Stimulated activated CD4-positive, alpha-beta T cell treated with anti-CD3 and anti-CD28 coated beads, Interleukin-4, amount 100 ng/mL, for 48 hours (primary cell): ENCODE measurements around the gene CUBN.

Experiments
- DNase-seq, 2 donors: peaks; one replicate each; pipeline ENCODE4 v3.0.0-alpha.2; 2020; ENCODE audit warnings: low read depth in 2 of 2

CUBN gene

GRCh38 chr10:17109046-17109445, 20.6 kb downstream of the CUBN start:
- no peak for DNase-seq

- no peak for DNase-seq
Observed at GRCh38 chr10:17106991-17107390, 22.6 kb downstream of the CUBN start.

DNA sequence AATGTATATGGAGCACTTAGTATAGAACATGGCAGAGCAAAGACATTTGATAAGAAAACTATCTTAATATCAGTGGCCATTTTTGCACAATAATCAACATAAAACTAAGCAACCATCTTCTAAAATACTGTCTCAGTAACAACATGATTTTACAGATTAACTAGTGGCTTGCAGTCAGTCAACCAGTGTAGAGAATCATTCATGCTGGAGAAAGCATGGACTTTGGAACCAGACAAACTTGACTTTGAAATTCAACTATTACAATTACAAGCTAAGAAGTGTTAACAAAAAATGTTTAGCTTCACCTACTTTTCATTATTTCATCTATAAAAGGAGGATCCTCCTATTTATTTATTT, 27.7 kb downstream of the CUBN start:
- no peak for DNase-seq

GRCh38 chr10:17101257-17101909, 28.2 kb downstream of the CUBN start:
- no peak for DNase-seq

GRCh38 chr10:17100586-17100985, 29.0 kb downstream of the CUBN start:
- DNase-seq, result no peak

DNA sequence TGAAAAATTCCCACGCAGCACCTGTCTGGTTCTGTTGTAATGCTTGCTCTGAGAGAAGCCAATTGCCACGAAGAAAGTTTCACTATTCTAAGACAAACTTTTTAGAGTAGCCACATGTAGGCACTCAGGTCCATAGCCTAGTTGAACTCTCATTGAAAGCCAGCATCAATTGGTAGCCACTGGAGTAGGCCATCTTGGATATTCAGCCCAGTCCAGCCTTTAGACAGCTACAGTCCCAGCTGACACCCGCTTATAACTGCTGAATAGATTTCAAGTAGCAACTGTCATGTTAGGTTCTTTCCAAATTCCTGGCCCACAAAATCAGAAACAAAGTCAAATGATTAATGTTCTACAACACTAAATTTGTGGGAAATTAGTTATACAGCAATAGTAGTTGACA, 31.6 kb downstream of the CUBN start:
- no peak for DNase-seq

- no peak for DNase-seq
Observed at GRCh38 chr10:17094844-17095243, 34.8 kb downstream of the CUBN start.

GRCh38 chr10:17092986-17093803, 36.4 kb downstream of the CUBN start:
- no peak for DNase-seq

GRCh38 chr10:17092216-17092944, 37.2 kb downstream of the CUBN start:
- DNase-seq, result no peak

- DNase-seq, result no peak
Observed at GRCh38 chr10:17088118-17088806, 41.3 kb downstream of the CUBN start.

DNA sequence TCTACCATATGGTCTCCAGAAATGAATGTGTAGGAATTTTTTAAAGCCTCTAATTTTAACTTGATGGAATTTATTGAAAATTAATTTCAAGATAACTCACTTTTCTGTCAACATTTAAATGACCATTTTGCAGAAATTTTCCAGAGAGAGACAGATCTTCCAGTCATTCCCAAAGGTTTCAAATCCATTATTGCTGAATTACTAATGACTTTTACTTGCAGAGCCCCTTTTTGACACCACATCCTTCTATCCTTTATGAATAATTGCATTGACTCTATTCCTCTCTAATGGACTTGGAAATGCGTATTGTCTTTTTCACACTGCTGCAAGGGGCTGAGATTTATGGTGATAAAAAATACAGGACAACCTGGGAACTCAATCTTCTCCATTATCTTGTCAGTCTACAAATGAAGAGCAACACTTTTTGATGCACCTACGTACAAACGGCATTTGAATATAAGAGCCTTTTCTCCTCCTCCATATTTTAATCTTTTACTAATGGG, 42.7 kb downstream of the CUBN start:
- no peak for DNase-seq

DNA sequence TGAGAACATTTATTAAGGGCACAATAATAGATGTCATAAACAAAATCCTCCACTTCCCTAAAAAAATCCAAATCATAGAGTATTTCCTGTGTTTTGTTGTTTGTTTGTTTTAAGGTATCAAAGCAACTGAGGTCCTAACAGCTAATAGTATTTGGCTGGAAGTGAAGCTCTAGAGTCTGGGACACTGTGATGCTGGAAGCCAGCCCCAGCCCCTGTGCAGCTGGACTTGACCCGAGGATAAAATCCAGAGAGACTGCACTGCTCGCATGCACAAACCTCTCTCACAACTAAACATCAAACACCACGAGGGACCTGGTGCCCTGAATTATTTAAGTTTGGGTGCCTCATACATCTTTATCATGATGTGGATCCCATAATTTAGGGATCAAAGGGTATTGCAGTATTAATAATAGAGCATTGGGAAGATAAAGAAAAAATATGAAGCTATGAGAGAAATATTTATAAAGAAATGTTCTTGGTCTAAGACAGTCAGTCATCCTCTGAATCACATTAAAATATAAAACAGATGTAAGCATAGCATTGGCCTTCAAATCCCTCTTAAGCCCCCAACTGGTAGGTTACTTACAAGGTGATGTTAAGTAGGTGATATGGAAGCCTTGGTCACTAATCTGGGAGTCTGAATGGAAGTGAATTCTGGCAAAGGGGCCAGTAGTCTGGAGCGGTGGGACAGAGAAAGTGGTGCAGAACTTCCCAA, 44.4 kb downstream of the CUBN start:
- no peak for DNase-seq

GRCh38 chr10:17084258-17084657, 45.4 kb downstream of the CUBN start:
- no peak for DNase-seq

GRCh38 chr10:17081431-17081830, 48.2 kb downstream of the CUBN start:
- DNase-seq, result no peak

DNA sequence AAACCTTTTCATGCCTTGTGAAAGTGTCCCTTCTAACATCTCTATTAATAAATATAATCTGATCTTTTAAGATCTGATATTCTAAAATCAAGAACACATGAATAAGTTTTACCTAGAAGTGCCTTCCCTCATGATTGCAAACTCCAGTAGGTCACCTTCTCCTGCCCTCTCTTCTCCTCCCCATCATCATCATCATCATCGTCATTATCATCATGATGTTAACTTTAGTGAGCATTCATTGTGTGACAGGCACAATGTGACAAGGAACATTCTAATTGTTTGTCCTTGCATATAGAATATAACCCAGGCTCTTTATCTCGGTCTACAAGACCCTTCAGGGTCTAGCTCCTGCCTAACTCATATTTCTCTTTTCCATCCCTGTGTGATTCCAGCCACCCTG, 51.7 kb downstream of the CUBN start:
- DNase-seq, result no peak

GRCh38 chr10:17077346-17077781, 52.2 kb downstream of the CUBN start:
- DNase-seq, result no peak

- DNase-seq, result no peak
Observed at GRCh38 chr10:17076626-17077345, 52.8 kb downstream of the CUBN start.

GRCh38 chr10:17075533-17076359, 53.9 kb downstream of the CUBN start:
- no peak for DNase-seq

GRCh38 chr10:17074541-17074847, 55.1 kb downstream of the CUBN start:
- DNase-seq, result no peak
